KMS-11 (cell line): Measurements from ENCODE around the gene IGFBP4.

Experiments
- H2AFZ ChIP-seq: fragments of 200-600 bp; sonication (generic); 2 replicates; pipeline ENCODE4 v1.6.1; 2016; ENCODE audit warnings: antibody characterized with exemption, mixed run types, low read depth
- H3K27ac ChIP-seq: fragments of 200-600 bp; sonication (generic); 2 replicates; pipeline ENCODE4 v1.6.1; 2016; ENCODE audit warnings: mild to moderate bottlenecking, mixed run types
- H3K27me3 ChIP-seq: fragments of 200-600 bp; sonication (generic); 2 replicates; pipeline ENCODE4 v1.6.1; 2017; ENCODE audit warnings: mild to moderate bottlenecking, low read depth, mixed run types, moderate library complexity; ENCODE audit not compliant: insufficient read depth
- H3K36me3 ChIP-seq: fragments of 200-600 bp; sonication (generic); 2 replicates; pipeline ENCODE4 v1.6.1; 2017; ENCODE audit warnings: mild to moderate bottlenecking, mixed run types; ENCODE audit not compliant: insufficient read depth
- H3K4me1 ChIP-seq: fragments of 200-600 bp; sonication (generic); 2 replicates; pipeline ENCODE4 v1.6.1; 2016; ENCODE audit warnings: mild to moderate bottlenecking, low read depth, mixed run types; ENCODE audit not compliant: poor library complexity, severe bottlenecking
- H3K4me2 ChIP-seq: fragments of 200-600 bp; sonication (generic); 2 replicates; pipeline ENCODE4 v1.7.0; 2016; ENCODE audit warnings: mild to moderate bottlenecking, mixed run types
- H3K4me3 ChIP-seq: fragments of 200-600 bp; sonication (generic); IDR thresholded peaks from 2 replicates; pipeline ENCODE4 v1.6.1; 2017; ENCODE audit warnings: low read depth, low read length, mixed read lengths; ENCODE audit not compliant: insufficient read depth
- H3K79me2 ChIP-seq: fragments of 200-600 bp; sonication (generic); 2 replicates; pipeline ENCODE4 v1.6.1; 2016; ENCODE audit warnings: low read depth, mixed run types; ENCODE audit not compliant: insufficient read depth
- H3K9ac ChIP-seq: fragments of 200-600 bp; sonication (generic); 2 replicates; pipeline ENCODE4 v1.6.1; 2016; ENCODE audit warnings: mild to moderate bottlenecking, mixed run types
- H4K20me1 ChIP-seq: fragments of 200-600 bp; sonication (generic); 2 replicates; pipeline ENCODE4 v1.6.1; 2016; ENCODE audit warnings: mild to moderate bottlenecking, mixed run types; ENCODE audit not compliant: insufficient read depth
- CTCF ChIP-seq: fragments of 200-600 bp; sonication (generic); conservative IDR thresholded peaks from 2 replicates; pipeline ENCODE4 v1.6.1; 2017; ENCODE audit warnings: low read depth, mild to moderate bottlenecking, antibody characterized with exemption, low read length, moderate library complexity, mixed read lengths

IGFBP4 gene

DNA sequence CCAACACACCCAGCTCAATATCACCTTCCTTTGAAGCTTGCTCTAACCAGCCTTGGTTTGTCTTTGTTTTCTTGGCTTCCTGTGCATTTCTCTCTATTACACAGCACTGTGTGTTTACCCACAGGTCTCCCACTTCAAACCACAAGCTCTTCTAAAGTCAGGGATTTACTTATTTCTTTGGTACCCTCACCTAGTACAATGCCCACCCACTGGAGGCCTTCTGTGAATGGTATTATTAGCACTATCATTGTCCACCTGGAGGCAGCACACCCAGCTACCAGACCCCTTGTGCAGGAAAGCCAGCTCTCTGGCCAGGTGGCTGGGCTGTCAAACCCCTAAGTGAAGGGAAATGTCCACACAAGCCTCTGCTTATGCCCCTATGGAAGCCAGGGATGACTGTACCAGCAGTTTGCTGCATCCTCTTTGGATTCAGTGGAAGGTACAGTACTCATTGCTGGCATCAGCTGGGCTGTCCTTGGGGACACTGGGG is 16.2 kb upstream of the IGFBP4 start:
- no peak overlapping the region for H3K4me3 ChIP-seq
- no peak overlapping the region for H2AFZ ChIP-seq
- H3K4me2 ChIP-seq, result no peak overlapping the region
- no peaks in the 10 kb centered on the region for H4K20me1 ChIP-seq
- H3K9ac ChIP-seq, result no peak overlapping the region
- H3K27me3 ChIP-seq, result no peaks in the 10 kb centered on the region
- TF ChIP-seq CTCF, result no peak
- no peaks in the 10 kb centered on the region for H3K36me3 ChIP-seq
- no peak overlapping the region for H3K27ac ChIP-seq
- H3K4me1 ChIP-seq, result peaks cover 12% of the 10 kb centered on the region
- no peaks in the 10 kb centered on the region for H3K79me2 ChIP-seq

GRCh38 chr17:40430272-40431230 is 12.7 kb upstream of the IGFBP4 start:
- no peak overlapping the region for H3K9ac ChIP-seq
- H3K4me1 ChIP-seq, result peaks cover 5% of the 10 kb centered on the region
- no peak overlapping the region for H3K4me3 ChIP-seq
- H3K79me2 ChIP-seq, result no peaks in the 10 kb centered on the region
- H3K36me3 ChIP-seq, result no peaks in the 10 kb centered on the region
- TF ChIP-seq CTCF, result no peak
- H3K27ac ChIP-seq, result no peak overlapping the region
- no peak overlapping the region for H2AFZ ChIP-seq
- no peaks in the 10 kb centered on the region for H4K20me1 ChIP-seq
- no peak overlapping the region for H3K4me2 ChIP-seq
- no peaks in the 10 kb centered on the region for H3K27me3 ChIP-seq

- no peak overlapping the region for H3K4me2 ChIP-seq
- H2AFZ ChIP-seq, result no peak overlapping the region
Observed at GRCh38 chr17:40431231-40431602, 12.0 kb upstream of the IGFBP4 start.

DNA sequence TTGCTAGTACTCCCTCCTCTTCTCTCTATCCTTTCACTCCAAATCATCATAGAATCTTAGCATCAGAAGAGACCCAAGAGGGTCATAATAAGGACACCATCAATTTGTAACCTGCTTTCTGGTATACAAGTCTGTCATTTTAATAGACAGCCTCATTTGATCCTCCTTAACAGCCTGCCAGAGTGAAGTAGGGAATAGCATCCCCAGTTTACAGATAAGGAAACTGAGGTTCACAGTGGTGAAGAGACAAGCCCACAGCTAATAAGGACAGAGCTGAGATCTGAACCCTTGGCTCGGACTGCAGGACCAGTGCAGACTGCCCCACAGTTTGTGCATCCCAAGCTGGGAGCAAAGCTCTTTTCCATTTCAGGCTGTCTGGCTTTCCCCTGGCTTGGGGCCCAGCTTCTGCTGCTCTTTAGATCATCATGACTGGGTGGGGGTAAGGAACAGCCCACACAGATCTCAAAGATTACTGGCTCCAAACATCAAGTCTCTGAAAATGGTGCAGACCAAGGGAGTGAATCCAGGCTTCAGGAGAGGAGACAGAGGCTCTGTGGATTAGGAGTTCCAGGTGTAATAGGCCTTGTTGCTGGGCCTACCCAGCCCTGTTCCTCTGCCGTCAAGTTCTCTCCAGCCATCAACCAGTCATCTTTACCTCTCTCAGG is 10.3 kb upstream of the IGFBP4 start:
- Histone ChIP-seq H4K20me1 (no peaks in the 10 kb centered on the region), H3K4me3 (no peak overlapping the region), H3K4me1 (peaks cover 13% of the 10 kb centered on the region), H3K9ac (no peak overlapping the region), H3K79me2 (no peaks in the 10 kb centered on the region), H3K27me3 (no peaks in the 10 kb centered on the region; the same call in 1 of the 2 replicates), H3K36me3 (no peaks in the 10 kb centered on the region), H3K4me2 (no peak overlapping the region), H3K27ac (no peak overlapping the region), H2AFZ (no peak overlapping the region)
- no peak for TF ChIP-seq CTCF

More at GRCh38 chr17:40431231-40431602, 12.0 kb upstream of the IGFBP4 start:
- Histone ChIP-seq H3K27ac (no peak overlapping the region), H3K27me3 (no peaks in the 10 kb centered on the region), H3K36me3 (no peaks in the 10 kb centered on the region), H4K20me1 (no peaks in the 10 kb centered on the region), H3K9ac (no peak overlapping the region), H3K79me2 (no peaks in the 10 kb centered on the region), H3K4me3 (no peak overlapping the region), H3K4me1 (peaks cover 5% of the 10 kb centered on the region)
- TF ChIP-seq CTCF, result no peak
